Measurements from ENCODE around the gene CHID1.
A peak's percentile ranks its signal among the peaks of the same experiment; 100 is the strongest.

The CHID1 gene

GRCh38 chr11:839875-840617, 70.6 kb downstream of the CHID1 start:
- TF ChIP-seq, protein P1, sequence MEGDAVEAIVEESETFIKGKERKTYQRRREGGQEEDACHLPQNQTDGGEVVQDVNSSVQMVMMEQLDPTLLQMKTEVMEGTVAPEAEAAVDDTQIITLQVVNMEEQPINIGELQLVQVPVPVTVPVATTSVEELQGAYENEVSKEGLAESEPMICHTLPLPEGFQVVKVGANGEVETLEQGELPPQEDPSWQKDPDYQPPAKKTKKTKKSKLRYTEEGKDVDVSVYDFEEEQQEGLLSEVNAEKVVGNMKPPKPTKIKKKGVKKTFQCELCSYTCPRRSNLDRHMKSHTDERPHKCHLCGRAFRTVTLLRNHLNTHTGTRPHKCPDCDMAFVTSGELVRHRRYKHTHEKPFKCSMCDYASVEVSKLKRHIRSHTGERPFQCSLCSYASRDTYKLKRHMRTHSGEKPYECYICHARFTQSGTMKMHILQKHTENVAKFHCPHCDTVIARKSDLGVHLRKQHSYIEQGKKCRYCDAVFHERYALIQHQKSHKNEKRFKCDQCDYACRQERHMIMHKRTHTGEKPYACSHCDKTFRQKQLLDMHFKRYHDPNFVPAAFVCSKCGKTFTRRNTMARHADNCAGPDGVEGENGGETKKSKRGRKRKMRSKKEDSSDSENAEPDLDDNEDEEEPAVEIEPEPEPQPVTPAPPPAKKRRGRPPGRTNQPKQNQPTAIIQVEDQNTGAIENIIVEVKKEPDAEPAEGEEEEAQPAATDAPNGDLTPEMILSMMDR (conservative IDR thresholded peaks at IDR 0.05; ENCODE audit: low read depth) = peak; percentile 18; the same call in 1 of the 2 replicates
- peak overlapping the region; percentile 99 for H3K27ac ChIP-seq
- ChIA-PET POLR2A (ENCODE audit: low non-redundant PET) (no interaction called here), CTCF (interaction anchor here (0.6 kb wide), 2 partner anchors 212 to 313 kb away, joined by 3 read pairs; no protein-coding TSS in a partner anchor)
- DNase-seq (ENCODE audit: low spot score) = no peak

- no peak for DNase-seq (ENCODE audit: low spot score)
- ChIA-PET POLR2A (ENCODE audit: low non-redundant PET) (no interaction called here), CTCF (no interaction called here)
- TF ChIP-seq, protein P1 (conservative IDR thresholded peaks at IDR 0.05; ENCODE audit: low read depth) = no peak
- peak overlapping the region; percentile 99 for H3K27ac ChIP-seq
Measured at GRCh38 chr11:839280-839623, 71.4 kb downstream of the CHID1 start.

GRCh38 chr11:838441-839279, 72.0 kb downstream of the CHID1 start:
- CTCF ChIA-PET = no interaction called here
- DNase-seq (ENCODE audit: low spot score) = no peak
- peak overlapping the region; percentile 99 for H3K27ac ChIP-seq
- POLR2A ChIA-PET (ENCODE audit: low non-redundant PET) = interaction anchor here (1.0 kb wide), 1 partner anchor 18 kb away, joined by 3 read pairs; no protein-coding TSS in a partner anchor
- TF ChIP-seq, protein P1 (conservative IDR thresholded peaks at IDR 0.05; ENCODE audit: low read depth) = no peak

- peak overlapping the region; percentile 99 for H3K27ac ChIP-seq
- POLR2A ChIA-PET (ENCODE audit: low non-redundant PET) = interaction anchor here (1.0 kb wide), 1 partner anchor 18 kb away, joined by 3 read pairs; no protein-coding TSS in a partner anchor
- DNase-seq (ENCODE audit: low spot score) = no peak
- CTCF ChIA-PET = no interaction called here
- TF ChIP-seq, protein P1 (conservative IDR thresholded peaks at IDR 0.05; ENCODE audit: low read depth) = no peak
Measured at GRCh38 chr11:837990-838307, 72.7 kb downstream of the CHID1 start.

- ChIA-PET CTCF (no interaction called here), POLR2A (ENCODE audit: low non-redundant PET) (interaction anchor here (1.0 kb wide), 1 partner anchor 17 kb away, joined by 3 read pairs; no protein-coding TSS in a partner anchor)
- TF ChIP-seq, protein P1 (conservative IDR thresholded peaks at IDR 0.05; ENCODE audit: low read depth) = no peak
- no peak for DNase-seq (ENCODE audit: low spot score)
- H3K27ac ChIP-seq = peak overlapping the region; percentile 99
Measured at GRCh38 chr11:837189-837989, 73.2 kb downstream of the CHID1 start.

GRCh38 chr11:836700-837099, 73.9 kb downstream of the CHID1 start:
- POLR2A ChIA-PET (ENCODE audit: low non-redundant PET) = no interaction called here

More at GRCh38 chr11:836700-837099, 73.9 kb downstream of the CHID1 start:
- H3K27ac ChIP-seq = peak overlapping the region; percentile 99
- TF ChIP-seq, protein P1 (conservative IDR thresholded peaks at IDR 0.05; ENCODE audit: low read depth) = no peak
- CTCF ChIA-PET = no interaction called here
- DNase-seq (ENCODE audit: low spot score) = no peak
